Upper lobe of right lung (tissue), 1 donor: ENCODE results near the gene SERPINB6. TPM values are rescaled to one million over a fixed set of nuclear protein-coding genes. Genes with fewer than 3 reads are reported as not detected.
A peak's percentile ranks its signal among the peaks of the same experiment; 100 is the strongest.

Source experiments
- ATAC-seq: fragments of 200-7000 bp; cut with Tn5 transposase; one replicate; pipeline ENCODE4 v1.9.1; 2020; ENCODE audit warnings: mild to moderate bottlenecking, moderate library complexity
- DNase-seq: peaks from one replicate; pipeline ENCODE4 v3.0.0-alpha.2; 2020
- H3K27ac ChIP-seq: fragments of 200-600 bp; one replicate; pipeline ENCODE4 v1.8.0; 2022
- H3K27me3 ChIP-seq: fragments of 200-600 bp; one replicate; pipeline ENCODE4 v1.8.0; 2022; ENCODE audit warnings: mild to moderate bottlenecking
- H3K36me3 ChIP-seq: fragments of 200-600 bp; one replicate; pipeline ENCODE4 v1.8.0; 2022
- H3K4me1 ChIP-seq: fragments of 200-600 bp; one replicate; pipeline ENCODE4 v1.8.0; 2022
- H3K4me3 ChIP-seq: fragments of 200-600 bp; one replicate; pipeline ENCODE4 v1.8.0; 2022; ENCODE audit warnings: mild to moderate bottlenecking
- H3K9me3 ChIP-seq: fragments of 200-600 bp; one replicate; pipeline ENCODE4 v1.8.0; 2022
- intact Hi-C: fragments of 100-400 bp; cut with DNase I; formaldehyde crosslinking; loops from one replicate; pipeline ENCODE4 v1.11.0; 2022
- total RNA-seq: library from RNA; stranded (reverse); fragmentation: NEBNext Ultra II Directional; extraction: Animal tissue kit (Norgen Biotek cat#: 25700); gene quantifications from one replicate; pipeline ENCODE4 v1.2.1, GENCODE V29; 2021
- TF ChIP-seq, protein P1 (sequence below): fragments of 200-600 bp; IDR thresholded peaks from one replicate; pipeline ENCODE4 v1.8.0; 2022; ENCODE audit warnings: antibody characterized with exemption
- donor health status: DM: no; HTN: yes; CAD: no; lungs with severe emphysema.

The SERPINB6 gene
- total RNA-seq, 1 donor from 2014 or later = 157 TPM

DNA sequence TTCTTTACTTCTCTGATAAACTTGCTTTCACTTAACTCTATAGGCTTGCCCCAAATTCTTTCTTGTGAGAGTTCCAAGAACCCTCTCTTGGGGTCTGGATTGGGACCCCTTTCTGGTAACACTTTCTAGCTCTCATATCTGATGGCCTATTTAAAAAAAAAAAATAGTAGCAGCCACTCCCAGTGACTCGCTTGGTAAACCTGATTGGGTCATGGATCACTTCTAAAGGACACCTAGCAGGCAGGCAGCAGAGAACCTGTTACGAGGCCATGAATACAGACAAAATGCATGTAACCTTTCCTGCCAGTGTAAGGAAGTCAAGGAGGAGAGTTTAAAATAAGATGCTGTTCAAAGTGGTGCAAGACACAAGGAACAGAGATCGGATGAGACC lies 9.1 kb upstream of the SERPINB6 start:
- H3K4me1 ChIP-seq = peaks cover 29% of the 10 kb centered on the region
- no peak for DNase-seq
- no peak for ATAC-seq
- H3K36me3 ChIP-seq = no peaks in the 10 kb centered on the region
- H3K4me3 ChIP-seq = no peak overlapping the region
- no peaks in the 10 kb centered on the region for H3K27me3 ChIP-seq
- no peaks in the 10 kb centered on the region for H3K9me3 ChIP-seq
- H3K27ac ChIP-seq = peak overlapping the region; percentile 71
- TF ChIP-seq, protein P1, sequence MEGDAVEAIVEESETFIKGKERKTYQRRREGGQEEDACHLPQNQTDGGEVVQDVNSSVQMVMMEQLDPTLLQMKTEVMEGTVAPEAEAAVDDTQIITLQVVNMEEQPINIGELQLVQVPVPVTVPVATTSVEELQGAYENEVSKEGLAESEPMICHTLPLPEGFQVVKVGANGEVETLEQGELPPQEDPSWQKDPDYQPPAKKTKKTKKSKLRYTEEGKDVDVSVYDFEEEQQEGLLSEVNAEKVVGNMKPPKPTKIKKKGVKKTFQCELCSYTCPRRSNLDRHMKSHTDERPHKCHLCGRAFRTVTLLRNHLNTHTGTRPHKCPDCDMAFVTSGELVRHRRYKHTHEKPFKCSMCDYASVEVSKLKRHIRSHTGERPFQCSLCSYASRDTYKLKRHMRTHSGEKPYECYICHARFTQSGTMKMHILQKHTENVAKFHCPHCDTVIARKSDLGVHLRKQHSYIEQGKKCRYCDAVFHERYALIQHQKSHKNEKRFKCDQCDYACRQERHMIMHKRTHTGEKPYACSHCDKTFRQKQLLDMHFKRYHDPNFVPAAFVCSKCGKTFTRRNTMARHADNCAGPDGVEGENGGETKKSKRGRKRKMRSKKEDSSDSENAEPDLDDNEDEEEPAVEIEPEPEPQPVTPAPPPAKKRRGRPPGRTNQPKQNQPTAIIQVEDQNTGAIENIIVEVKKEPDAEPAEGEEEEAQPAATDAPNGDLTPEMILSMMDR = no peak
- intact Hi-C loops = no loop called here

- Histone ChIP-seq H3K27ac (peak overlapping the region; percentile 71), H3K9me3 (no peaks in the 10 kb centered on the region), H3K27me3 (no peaks in the 10 kb centered on the region), H3K36me3 (no peaks in the 10 kb centered on the region), H3K4me1 (peaks cover 29% of the 10 kb centered on the region), H3K4me3 (no peak overlapping the region)
- intact Hi-C loops = no loop called here
- DNase-seq (no peak), ATAC-seq (no peak)
- TF ChIP-seq, protein P1 = no peak
Observed at GRCh38 chr6:2979819-2980464, 8.6 kb upstream of the SERPINB6 start.

- peaks cover 29% of the 10 kb centered on the region for H3K4me1 ChIP-seq
Observed at GRCh38 chr6:2978923-2979322, 7.6 kb upstream of the SERPINB6 start.

GRCh38 chr6:2977799-2978590 lies 6.6 kb upstream of the SERPINB6 start:
- H3K27me3 ChIP-seq = no peaks in the 10 kb centered on the region
- no peak overlapping the region for H3K4me3 ChIP-seq
- no peak for DNase-seq
- intact Hi-C loops = no loop called here
- H3K4me1 ChIP-seq = peaks cover 29% of the 10 kb centered on the region
- TF ChIP-seq, protein P1 = no peak
- no peaks in the 10 kb centered on the region for H3K9me3 ChIP-seq
- ATAC-seq = no peak
- H3K27ac ChIP-seq = no peak overlapping the region
- H3K36me3 ChIP-seq = no peaks in the 10 kb centered on the region

More at GRCh38 chr6:2978923-2979322, 7.6 kb upstream of the SERPINB6 start:
- ATAC-seq (no peak), DNase-seq (no peak)
- peak overlapping the region; percentile 71 for H3K27ac ChIP-seq
- H3K9me3 ChIP-seq = no peaks in the 10 kb centered on the region
- no peaks in the 10 kb centered on the region for H3K27me3 ChIP-seq
- TF ChIP-seq, protein P1 = no peak
- H3K36me3 ChIP-seq = no peaks in the 10 kb centered on the region
- intact Hi-C loops = no loop called here
- H3K4me3 ChIP-seq = no peak overlapping the region

DNA sequence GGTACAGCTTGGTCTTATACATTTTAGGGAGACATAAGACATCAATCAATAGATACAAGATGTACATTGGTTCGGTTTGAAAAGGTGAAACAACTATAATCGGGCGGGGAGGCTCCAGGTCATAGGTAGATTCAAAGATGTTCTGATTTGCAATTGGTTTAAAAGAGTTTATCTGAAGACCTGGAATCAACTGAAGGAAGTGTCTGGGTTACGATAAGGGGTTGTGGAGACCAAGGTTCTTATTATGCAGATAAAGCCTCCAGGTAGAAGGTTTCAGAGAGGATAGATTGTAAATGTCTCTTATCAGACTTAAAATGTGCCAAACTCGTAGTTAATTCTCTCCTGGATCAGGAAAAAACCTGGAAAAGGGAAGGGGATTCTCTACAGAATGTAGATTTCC lies 5.9 kb upstream of the SERPINB6 start:
- Histone ChIP-seq H3K4me3 (no peak overlapping the region), H3K36me3 (no peaks in the 10 kb centered on the region), H3K27ac (no peak overlapping the region), H3K4me1 (peaks cover 28% of the 10 kb centered on the region), H3K27me3 (no peaks in the 10 kb centered on the region), H3K9me3 (no peaks in the 10 kb centered on the region)
- intact Hi-C loops = no loop called here
- TF ChIP-seq, protein P1 = no peak
- DNase-seq (no peak), ATAC-seq (no peak)
